ENCODE measurements around the gene HRAS. TPM values are rescaled to one million over a fixed set of nuclear protein-coding genes. Genes with fewer than 3 reads are reported as not detected.
A peak's percentile ranks its signal among the peaks of the same experiment; 100 is the strongest.

Gene HRAS
- total and polyA plus RNA-seq, 7 donors, result 43.6 to 76.2 (median 56.3) TPM

- no peaks in the 10 kb centered on the region for H3K4me1 ChIP-seq
Measured at GRCh38 chr11:495537-495931, 39.8 kb downstream of the HRAS start.

GRCh38 chr11:494761-495536, 40.4 kb downstream of the HRAS start:
- DNase-seq (peak; percentile 54 to 57), ATAC-seq (peak; percentile 38 to 75 (median 62))
- TF ChIP-seq, protein P1, sequence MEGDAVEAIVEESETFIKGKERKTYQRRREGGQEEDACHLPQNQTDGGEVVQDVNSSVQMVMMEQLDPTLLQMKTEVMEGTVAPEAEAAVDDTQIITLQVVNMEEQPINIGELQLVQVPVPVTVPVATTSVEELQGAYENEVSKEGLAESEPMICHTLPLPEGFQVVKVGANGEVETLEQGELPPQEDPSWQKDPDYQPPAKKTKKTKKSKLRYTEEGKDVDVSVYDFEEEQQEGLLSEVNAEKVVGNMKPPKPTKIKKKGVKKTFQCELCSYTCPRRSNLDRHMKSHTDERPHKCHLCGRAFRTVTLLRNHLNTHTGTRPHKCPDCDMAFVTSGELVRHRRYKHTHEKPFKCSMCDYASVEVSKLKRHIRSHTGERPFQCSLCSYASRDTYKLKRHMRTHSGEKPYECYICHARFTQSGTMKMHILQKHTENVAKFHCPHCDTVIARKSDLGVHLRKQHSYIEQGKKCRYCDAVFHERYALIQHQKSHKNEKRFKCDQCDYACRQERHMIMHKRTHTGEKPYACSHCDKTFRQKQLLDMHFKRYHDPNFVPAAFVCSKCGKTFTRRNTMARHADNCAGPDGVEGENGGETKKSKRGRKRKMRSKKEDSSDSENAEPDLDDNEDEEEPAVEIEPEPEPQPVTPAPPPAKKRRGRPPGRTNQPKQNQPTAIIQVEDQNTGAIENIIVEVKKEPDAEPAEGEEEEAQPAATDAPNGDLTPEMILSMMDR (IDR thresholded peaks at IDR 0.05), result no peak
- no peaks in the 10 kb centered on the region for H3K27me3 ChIP-seq (ENCODE audit: insufficient read depth in 3 of 3, low read length in 2 of 3)
- H3K36me3 ChIP-seq (ENCODE audit: insufficient read depth in 1 of 2, low read depth in 1 of 2), result peaks cover 8 to 90% of the 10 kb centered on the region in 2 donors
- H3K27ac ChIP-seq, result peak overlapping the region; percentile 46
- no peaks in the 10 kb centered on the region for H3K9me3 ChIP-seq
- no peaks in the 10 kb centered on the region for H3K4me1 ChIP-seq
- WGBS, 3 donors, result 47 to 62% (median 59%) methylated on average over 29 to 37 of the region's 37 CpGs
- no peak overlapping the region for H3K4me3 ChIP-seq
- intact Hi-C loops (cut with DNase I), result loop anchor here in 1 of 2 donors (5.0 kb wide), 1 partner anchor 38 kb away; no protein-coding TSS in a partner anchor

More at GRCh38 chr11:495537-495931, 39.8 kb downstream of the HRAS start:
- H3K27ac ChIP-seq, result peak overlapping the region; percentile 46
- 47 to 56% (median 50%) methylated on average over 10 of the region's 10 CpGs for WGBS, 3 donors
- TF ChIP-seq, protein P1 (IDR thresholded peaks at IDR 0.05), result no peak
- H3K9me3 ChIP-seq, result no peaks in the 10 kb centered on the region
- DNase-seq, result peak in 1 of 2 donors; percentile 45
- ATAC-seq, result no peak
- H3K4me3 ChIP-seq, result no peak overlapping the region
- peaks cover 9 to 90% of the 10 kb centered on the region in 2 donors for H3K36me3 ChIP-seq (ENCODE audit: insufficient read depth in 1 of 2, low read depth in 1 of 2)
- H3K27me3 ChIP-seq (ENCODE audit: insufficient read depth in 3 of 3, low read length in 2 of 3), result no peaks in the 10 kb centered on the region
- intact Hi-C loops (cut with DNase I), result no loop called here

DNA sequence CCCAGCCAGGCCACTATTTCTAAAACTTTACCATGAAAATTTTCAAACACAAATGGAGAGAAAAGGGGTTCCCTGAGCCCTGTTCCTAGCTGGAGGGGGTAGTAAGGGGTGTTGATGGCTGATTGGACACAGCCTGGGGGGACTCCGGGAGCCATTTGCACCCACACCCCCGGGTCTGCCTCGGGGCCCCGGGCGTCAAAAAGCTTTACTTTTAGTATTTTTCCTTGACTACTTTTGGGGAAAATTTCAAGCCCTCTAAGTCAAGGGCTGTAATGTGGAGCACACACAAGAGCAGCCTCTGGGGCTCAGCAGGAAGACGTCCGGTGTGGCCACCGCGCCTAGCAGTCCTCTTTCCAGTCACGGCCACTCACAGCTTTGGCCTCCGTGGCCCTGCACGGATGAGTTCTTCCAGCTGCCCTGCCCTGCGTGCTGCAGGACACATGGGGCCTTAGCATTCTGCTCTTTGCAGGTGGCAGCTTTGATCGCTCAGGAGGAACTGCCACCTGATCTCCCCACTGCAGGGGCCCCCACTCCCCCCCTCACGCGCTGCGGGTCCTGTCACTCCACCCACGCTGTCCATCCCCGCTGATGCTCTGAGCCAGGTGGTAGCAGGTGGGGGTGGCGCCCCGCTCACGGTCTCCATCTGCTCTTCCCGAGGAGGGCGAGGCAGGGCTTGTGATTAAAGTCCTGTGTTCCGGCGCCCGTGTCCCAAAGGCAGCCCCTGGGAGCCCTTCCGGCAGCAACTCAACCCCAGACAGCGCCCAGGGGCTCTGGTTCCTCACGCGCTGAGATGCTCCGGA, 42.7 kb downstream of the HRAS start:
- Histone ChIP-seq H3K4me1 (no peaks in the 10 kb centered on the region), H3K4me3 (no peak overlapping the region), H3K9me3 (no peaks in the 10 kb centered on the region), H3K27me3 (ENCODE audit: insufficient read depth in 3 of 3, low read length in 2 of 3) (no peaks in the 10 kb centered on the region), H3K36me3 (ENCODE audit: insufficient read depth in 1 of 2, low read depth in 1 of 2) (peaks cover 3 to 82% of the 10 kb centered on the region in 2 donors), H3K27ac (no peak overlapping the region)
- DNase-seq (peak in 1 of 2 donors; percentile 49), ATAC-seq (no peak)
- WGBS, 3 donors, result 81 to 84% (median 82%) methylated on average over 32 of the region's 32 CpGs
- TF ChIP-seq, protein P1 (IDR thresholded peaks at IDR 0.05), result no peak
- intact Hi-C loops (cut with DNase I), result loop anchor here in 1 of 2 donors (5.0 kb wide), 1 partner anchor 35 kb away; no protein-coding TSS in a partner anchor

- 85 to 90% (median 87%) methylated on average over 6 to 7 of the region's 7 CpGs for WGBS, 3 donors
- TF ChIP-seq, protein P1 (IDR thresholded peaks at IDR 0.05), result no peak
- H3K36me3 ChIP-seq (ENCODE audit: insufficient read depth in 1 of 2, low read depth in 1 of 2), result peaks cover 3 to 70% of the 10 kb centered on the region in 2 donors
- no peak for DNase-seq
- intact Hi-C loops (cut with DNase I), result loop anchor here in 1 of 2 donors (5.0 kb wide), 1 partner anchor 34 kb away; no protein-coding TSS in a partner anchor
- H3K4me3 ChIP-seq, result no peak overlapping the region
- ATAC-seq, result no peak
- H3K27ac ChIP-seq, result no peak overlapping the region
- no peaks in the 10 kb centered on the region for H3K4me1 ChIP-seq
- H3K27me3 ChIP-seq (ENCODE audit: insufficient read depth in 3 of 3, low read length in 2 of 3), result no peaks in the 10 kb centered on the region
- H3K9me3 ChIP-seq, result no peaks in the 10 kb centered on the region
Measured at GRCh38 chr11:491358-491757, 44.0 kb downstream of the HRAS start.
